Testis (tissue), 2 donors: ENCODE measurements around the gene CYP3A7.

Experiments
- POLR2A ChIP-seq: fragments of 450-650 bp; IDR thresholded peaks from one replicate; pipeline ENCODE4 v1.6.1; 2017; ENCODE audit warnings: antibody characterized with exemption, mild to moderate bottlenecking, moderate library complexity
- TF ChIP-seq, protein P1 (sequence below), 3 experiments: fragments of 450-650 bp in 2 of 3; fragments of 200-600 bp in 1 of 3; sonication (generic) in 1 of 3; IDR thresholded peaks; one replicate each; pipeline ENCODE4 v1.5.1; 2016 to 2019; ENCODE audit warnings: antibody characterized with exemption in 3 of 3, mild to moderate bottlenecking in 2 of 3, moderate library complexity in 1 of 3

DNA sequence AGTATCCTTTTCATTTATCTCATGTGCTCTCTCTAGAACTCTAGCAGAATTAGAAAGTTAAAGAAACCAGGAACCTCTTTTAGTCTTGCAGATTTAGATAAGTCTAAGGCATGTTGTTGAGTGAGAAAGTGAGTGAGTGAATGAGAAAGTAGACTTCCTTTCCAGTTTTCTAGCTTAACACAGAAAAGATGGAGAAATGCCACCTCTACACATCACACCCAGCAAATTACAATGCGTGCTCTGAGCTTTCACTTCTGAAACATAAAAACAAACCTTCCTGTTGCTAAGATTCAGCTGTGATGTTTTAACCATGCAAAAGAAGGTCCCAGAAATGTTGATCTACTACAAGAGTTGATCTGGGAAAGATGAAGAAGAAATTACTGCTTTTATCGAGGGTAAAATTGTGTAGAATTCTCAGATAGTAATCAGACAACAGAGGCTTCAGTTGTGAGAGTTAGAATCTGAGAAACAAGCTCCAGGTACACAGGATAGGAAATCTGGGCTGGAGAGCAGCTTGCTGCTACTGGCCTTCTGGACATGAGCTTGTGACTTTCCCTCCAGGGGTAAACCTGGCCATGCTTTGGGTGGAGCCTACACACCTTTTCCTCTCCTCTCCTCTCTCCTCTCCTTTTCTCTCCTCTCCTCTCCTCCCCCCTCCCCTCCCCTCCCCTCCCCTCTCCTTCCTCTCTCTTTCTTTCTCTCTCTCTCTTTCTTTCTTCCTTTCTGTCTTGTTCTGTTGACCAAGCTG is 59.8 kb downstream of the CYP3A7 start:
- TF ChIP-seq, protein P1, sequence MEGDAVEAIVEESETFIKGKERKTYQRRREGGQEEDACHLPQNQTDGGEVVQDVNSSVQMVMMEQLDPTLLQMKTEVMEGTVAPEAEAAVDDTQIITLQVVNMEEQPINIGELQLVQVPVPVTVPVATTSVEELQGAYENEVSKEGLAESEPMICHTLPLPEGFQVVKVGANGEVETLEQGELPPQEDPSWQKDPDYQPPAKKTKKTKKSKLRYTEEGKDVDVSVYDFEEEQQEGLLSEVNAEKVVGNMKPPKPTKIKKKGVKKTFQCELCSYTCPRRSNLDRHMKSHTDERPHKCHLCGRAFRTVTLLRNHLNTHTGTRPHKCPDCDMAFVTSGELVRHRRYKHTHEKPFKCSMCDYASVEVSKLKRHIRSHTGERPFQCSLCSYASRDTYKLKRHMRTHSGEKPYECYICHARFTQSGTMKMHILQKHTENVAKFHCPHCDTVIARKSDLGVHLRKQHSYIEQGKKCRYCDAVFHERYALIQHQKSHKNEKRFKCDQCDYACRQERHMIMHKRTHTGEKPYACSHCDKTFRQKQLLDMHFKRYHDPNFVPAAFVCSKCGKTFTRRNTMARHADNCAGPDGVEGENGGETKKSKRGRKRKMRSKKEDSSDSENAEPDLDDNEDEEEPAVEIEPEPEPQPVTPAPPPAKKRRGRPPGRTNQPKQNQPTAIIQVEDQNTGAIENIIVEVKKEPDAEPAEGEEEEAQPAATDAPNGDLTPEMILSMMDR (IDR thresholded peaks at IDR 0.05): no peak
- no peak for TF ChIP-seq POLR2A
